ENCODE measurements around the gene SEMA3A. TPM values are rescaled to one million over a fixed set of nuclear protein-coding genes. Genes with fewer than 3 reads are reported as not detected.

SEMA3A gene
- total RNA-seq, 1 experiment from 2014 or later: 43.3 TPM

DNA sequence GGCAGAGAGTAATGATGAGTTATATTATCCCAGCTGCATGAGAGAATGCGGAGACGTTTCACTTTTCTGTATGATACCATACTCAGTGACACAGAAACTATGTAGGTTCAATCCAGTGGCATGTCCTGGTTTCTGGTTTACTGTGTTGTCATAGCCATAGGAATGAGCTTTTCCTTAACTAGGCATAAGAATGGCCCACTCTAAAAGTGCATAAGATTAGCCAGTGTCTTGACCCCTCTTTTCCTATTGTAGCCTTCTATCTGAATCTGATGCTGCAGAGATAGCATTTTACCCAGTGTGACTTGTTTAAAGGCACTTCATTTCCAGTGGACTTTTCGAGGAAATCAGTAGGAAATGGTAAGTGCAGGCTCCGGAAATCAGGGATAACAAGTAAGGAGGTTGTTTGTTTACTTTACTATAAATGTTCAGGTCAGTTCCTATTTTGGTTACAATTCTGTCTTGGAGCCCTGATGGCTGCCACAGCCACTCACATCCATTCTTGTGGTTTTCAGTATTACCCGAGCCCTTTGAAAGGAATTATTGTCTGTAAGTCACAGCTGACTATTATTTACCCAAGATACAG is 70.5 kb downstream of the SEMA3A start:
- DNase-seq (ENCODE audit: low read depth, low spot score): peak; percentile 22
- H3K4me1 ChIP-seq (ENCODE audit: control insufficient read depth, insufficient read depth, low read length): peaks cover 9% of the 10 kb centered on the region
- ChIA-PET CTCF (no interaction called here), POLR2A (interaction anchor here (0.9 kb wide), 1 partner anchor 10 kb away, joined by 3 read pairs; no protein-coding TSS in a partner anchor)
- H3K27me3 ChIP-seq (ENCODE audit: control insufficient read depth, insufficient read depth, low read length): no peaks in the 10 kb centered on the region
- H3K4me3 ChIP-seq (ENCODE audit: low read depth in 2 of 2, low read length in 2 of 2): peak overlapping the region; percentile 3 to 33
- intact Hi-C loops (cut with micrococcal nuclease; ENCODE audit: unreplicated experiment): no loop called here
- ATAC-seq: peak; percentile 87
- H3K36me3 ChIP-seq (ENCODE audit: control insufficient read depth, insufficient read depth, low read length): no peaks in the 10 kb centered on the region
- TF ChIP-seq, protein P1, sequence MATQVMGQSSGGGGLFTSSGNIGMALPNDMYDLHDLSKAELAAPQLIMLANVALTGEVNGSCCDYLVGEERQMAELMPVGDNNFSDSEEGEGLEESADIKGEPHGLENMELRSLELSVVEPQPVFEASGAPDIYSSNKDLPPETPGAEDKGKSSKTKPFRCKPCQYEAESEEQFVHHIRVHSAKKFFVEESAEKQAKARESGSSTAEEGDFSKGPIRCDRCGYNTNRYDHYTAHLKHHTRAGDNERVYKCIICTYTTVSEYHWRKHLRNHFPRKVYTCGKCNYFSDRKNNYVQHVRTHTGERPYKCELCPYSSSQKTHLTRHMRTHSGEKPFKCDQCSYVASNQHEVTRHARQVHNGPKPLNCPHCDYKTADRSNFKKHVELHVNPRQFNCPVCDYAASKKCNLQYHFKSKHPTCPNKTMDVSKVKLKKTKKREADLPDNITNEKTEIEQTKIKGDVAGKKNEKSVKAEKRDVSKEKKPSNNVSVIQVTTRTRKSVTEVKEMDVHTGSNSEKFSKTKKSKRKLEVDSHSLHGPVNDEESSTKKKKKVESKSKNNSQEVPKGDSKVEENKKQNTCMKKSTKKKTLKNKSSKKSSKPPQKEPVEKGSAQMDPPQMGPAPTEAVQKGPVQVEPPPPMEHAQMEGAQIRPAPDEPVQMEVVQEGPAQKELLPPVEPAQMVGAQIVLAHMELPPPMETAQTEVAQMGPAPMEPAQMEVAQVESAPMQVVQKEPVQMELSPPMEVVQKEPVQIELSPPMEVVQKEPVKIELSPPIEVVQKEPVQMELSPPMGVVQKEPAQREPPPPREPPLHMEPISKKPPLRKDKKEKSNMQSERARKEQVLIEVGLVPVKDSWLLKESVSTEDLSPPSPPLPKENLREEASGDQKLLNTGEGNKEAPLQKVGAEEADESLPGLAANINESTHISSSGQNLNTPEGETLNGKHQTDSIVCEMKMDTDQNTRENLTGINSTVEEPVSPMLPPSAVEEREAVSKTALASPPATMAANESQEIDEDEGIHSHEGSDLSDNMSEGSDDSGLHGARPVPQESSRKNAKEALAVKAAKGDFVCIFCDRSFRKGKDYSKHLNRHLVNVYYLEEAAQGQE (IDR thresholded peaks at IDR 0.05; ENCODE audit: insufficient read depth in 1 of 2, low read depth in 2 of 2, low read length in 1 of 2): no peak
- TF ChIP-seq TCF7L2 (IDR thresholded peaks at IDR 0.05; ENCODE audit: low read depth, low read length) (no peak), POLR2AphosphoS5 (IDR thresholded peaks at IDR 0.05; ENCODE audit: low read depth, low read length) (no peak), SIN3A (IDR thresholded peaks at IDR 0.05; ENCODE audit: borderline replicate concordance, insufficient read depth, low read depth, low read length) (no peak)
- TF ChIP-seq, protein P2, sequence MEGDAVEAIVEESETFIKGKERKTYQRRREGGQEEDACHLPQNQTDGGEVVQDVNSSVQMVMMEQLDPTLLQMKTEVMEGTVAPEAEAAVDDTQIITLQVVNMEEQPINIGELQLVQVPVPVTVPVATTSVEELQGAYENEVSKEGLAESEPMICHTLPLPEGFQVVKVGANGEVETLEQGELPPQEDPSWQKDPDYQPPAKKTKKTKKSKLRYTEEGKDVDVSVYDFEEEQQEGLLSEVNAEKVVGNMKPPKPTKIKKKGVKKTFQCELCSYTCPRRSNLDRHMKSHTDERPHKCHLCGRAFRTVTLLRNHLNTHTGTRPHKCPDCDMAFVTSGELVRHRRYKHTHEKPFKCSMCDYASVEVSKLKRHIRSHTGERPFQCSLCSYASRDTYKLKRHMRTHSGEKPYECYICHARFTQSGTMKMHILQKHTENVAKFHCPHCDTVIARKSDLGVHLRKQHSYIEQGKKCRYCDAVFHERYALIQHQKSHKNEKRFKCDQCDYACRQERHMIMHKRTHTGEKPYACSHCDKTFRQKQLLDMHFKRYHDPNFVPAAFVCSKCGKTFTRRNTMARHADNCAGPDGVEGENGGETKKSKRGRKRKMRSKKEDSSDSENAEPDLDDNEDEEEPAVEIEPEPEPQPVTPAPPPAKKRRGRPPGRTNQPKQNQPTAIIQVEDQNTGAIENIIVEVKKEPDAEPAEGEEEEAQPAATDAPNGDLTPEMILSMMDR (IDR thresholded peaks at IDR 0.05): no peak
- BruUV-seq (replicated peaks): no TSS peak
- H3K9me3 ChIP-seq (ENCODE audit: control insufficient read depth, insufficient read depth, low read depth, low read length): no peaks in the 10 kb centered on the region
- in situ Hi-C loops (cut with HindIII; ENCODE audit: low pct_unique_long_range_greater_than_20kb, low sequenced_read_pairs): no loop called here
- peak overlapping the region; percentile 75 for H3K27ac ChIP-seq (ENCODE audit: low read length)

DNA sequence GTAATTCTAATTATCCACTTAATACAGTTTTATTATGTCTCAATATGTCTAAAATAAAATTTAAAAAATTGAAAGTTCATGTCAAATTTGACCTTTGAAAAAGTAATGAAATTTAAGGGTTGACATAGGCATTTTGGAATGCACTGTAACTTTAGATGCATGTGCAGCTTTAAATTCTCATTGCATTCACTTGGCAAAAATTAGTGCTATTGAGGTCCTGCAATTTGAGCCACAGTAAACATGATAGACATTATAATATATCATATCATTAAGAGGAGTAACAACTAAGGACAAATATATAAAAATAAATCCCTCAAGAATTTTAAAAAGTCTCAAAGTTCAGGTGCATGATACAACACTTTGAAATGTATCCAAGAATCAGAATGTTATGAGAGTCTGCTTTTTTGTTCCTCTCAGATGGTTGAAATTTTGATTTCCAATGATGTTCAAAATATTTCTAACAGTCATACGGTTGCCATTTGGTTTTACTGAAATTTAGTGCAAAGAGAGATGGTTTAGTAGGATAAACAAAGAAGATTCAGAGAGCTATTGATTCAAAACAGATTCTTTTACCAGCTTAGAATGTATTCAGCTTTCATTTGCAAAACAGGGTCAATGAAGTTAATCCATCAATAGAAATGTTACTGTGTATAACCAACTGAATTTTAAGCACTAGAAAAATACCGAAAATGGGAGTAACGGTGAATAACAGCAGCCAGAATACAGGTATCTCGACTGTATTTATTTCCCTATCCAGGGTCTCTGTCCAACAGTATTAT is 71.8 kb downstream of the SEMA3A start:
- Histone ChIP-seq H3K27me3 (ENCODE audit: control insufficient read depth, insufficient read depth, low read length) (no peaks in the 10 kb centered on the region), H3K27ac (ENCODE audit: low read length) (no peak overlapping the region; the same call in 1 of the 2 replicates), H3K36me3 (ENCODE audit: control insufficient read depth, insufficient read depth, low read length) (no peaks in the 10 kb centered on the region), H3K9me3 (ENCODE audit: control insufficient read depth, insufficient read depth, low read depth, low read length) (no peaks in the 10 kb centered on the region), H3K4me3 (ENCODE audit: low read depth in 2 of 2, low read length in 2 of 2) (no peak overlapping the region), H3K4me1 (ENCODE audit: control insufficient read depth, insufficient read depth, low read length) (peaks cover 11% of the 10 kb centered on the region)
- DNase-seq (ENCODE audit: low read depth, low spot score) (no peak), ATAC-seq (no peak)
- in situ Hi-C loops (cut with HindIII; ENCODE audit: low pct_unique_long_range_greater_than_20kb, low sequenced_read_pairs) (no loop called here), intact Hi-C loops (cut with micrococcal nuclease; ENCODE audit: unreplicated experiment) (no loop called here)
- no peak for TF ChIP-seq POLR2AphosphoS5 (IDR thresholded peaks at IDR 0.05; ENCODE audit: low read depth, low read length)
- TF ChIP-seq, protein P1 (IDR thresholded peaks at IDR 0.05; ENCODE audit: insufficient read depth in 1 of 2, low read depth in 2 of 2, low read length in 1 of 2): no peak
- no peak for TF ChIP-seq SIN3A (IDR thresholded peaks at IDR 0.05; ENCODE audit: borderline replicate concordance, insufficient read depth, low read depth, low read length)
- TF ChIP-seq TCF7L2 (IDR thresholded peaks at IDR 0.05; ENCODE audit: low read depth, low read length): no peak
- TF ChIP-seq, protein P2 (IDR thresholded peaks at IDR 0.05): no peak
- no TSS peak for BruUV-seq (replicated peaks)
- ChIA-PET CTCF (no interaction called here), POLR2A (no interaction called here)

Data from Panc1 (cell line).